ENCODE measurements around the gene PLD3.

- TF ChIP-seq CTCF (IDR thresholded peaks at IDR 0.05; ENCODE audit: low read depth, low read length, poor library complexity, severe bottlenecking) (no peak), EZH2phosphoT487 (IDR thresholded peaks at IDR 0.05; ENCODE audit: borderline replicate concordance, low read length) (no peak)
Observed at GRCh38 chr19:40418040-40418439, 69.5 kb downstream of the PLD3 start.
